NCI-H226 (cell line): ENCODE results near the gene HNRNPLL.

Experiments used
- DNase-seq: peaks from one replicate; pipeline ENCODE4 v3.0.0-alpha.2; 2015

The HNRNPLL gene

GRCh38 chr2:38591152-38591551 is 11.6 kb downstream of the HNRNPLL start:
- DNase-seq: no peak

DNA sequence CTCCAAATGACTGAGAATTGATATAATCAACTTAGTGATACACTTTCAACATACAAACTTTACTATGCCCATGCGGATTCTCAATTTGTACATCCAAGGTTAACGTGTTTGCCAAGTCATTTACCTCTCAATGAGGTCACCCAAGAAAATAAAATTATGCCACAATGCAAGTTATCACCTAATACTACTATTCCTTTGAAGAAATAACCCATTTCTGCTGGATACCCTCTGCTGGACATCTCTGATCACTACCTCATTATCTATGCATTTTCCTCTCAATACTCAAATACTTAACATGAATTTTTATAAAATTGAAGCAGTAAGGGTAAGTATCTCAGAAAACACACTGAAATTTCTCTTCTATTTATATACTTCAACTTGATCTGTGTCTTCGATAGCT is 12.7 kb downstream of the HNRNPLL start:
- no peak for DNase-seq

DNA sequence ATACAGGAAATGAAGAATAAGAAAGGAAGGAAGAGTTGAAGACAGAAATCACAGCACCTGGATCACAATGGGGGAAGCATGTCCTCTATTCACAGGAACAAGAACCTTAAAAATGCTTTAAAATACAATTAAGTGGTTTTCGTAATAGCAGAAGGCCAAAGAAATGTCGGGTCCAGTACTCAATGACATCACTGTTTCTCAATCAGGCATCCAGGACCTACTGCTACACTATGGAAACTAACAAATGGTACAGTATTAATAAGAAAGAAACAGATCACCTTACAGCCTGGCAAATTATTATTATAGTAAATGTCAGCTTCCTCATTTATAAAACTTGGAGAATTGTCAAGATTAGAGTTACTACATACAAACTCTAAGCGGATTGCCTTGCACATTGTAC is 15.8 kb downstream of the HNRNPLL start:
- DNase-seq: no peak

DNA sequence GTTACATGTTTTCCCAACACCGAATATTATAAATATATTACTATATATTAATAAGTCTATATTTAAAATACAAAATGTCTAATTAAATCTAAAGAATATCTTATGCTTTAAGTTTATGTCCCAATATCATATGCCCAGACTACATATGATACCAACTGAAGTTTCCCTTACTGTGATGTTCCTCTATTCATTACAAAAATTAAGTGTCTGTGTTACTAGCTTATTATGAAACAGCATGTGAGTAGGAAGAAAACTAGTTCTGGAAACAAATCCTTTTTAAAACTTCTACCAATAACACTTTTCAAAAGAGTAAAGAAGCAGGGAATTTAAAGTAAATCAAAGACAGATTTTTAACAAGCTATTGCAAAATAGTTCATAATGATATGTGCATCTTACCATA is 17.8 kb downstream of the HNRNPLL start:
- no peak for DNase-seq

DNA sequence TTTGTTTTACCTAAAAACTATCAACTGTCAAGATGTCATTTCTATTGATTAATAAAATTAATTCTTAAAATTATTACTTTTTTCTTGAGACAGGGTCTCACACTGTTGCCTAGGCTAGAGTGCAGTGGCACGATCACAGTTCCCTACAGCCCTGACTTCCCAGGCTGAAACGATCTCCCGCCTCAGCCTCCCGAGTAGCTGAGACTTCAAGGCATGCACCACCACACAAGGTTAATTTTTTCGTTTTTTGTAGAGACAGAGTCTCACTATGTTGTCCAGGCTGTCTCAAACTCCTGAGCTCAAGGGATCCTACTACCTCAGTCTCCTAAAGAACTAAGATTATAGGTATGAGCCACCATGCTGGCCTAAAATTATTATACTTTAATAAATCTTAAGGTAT is 18.7 kb downstream of the HNRNPLL start:
- DNase-seq: no peak

DNA sequence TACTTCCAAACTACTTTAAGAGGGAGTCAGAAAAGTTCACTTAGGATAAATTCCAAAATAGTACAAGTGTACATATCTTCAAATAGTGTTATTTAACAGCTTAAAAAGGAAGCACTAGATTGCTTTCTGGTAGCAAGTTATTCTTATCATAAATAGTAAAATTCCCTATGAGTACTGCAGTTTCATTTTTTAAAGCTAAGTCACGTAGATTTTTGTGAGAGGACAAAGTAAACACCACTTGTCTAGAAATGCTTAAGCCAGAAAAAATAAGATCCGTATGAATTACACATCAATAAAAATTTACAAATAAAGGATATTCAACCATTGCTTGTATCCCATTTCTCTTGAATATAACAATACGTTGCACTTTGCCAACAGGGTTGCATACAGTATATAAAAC is 19.2 kb downstream of the HNRNPLL start:
- no peak for DNase-seq

DNA sequence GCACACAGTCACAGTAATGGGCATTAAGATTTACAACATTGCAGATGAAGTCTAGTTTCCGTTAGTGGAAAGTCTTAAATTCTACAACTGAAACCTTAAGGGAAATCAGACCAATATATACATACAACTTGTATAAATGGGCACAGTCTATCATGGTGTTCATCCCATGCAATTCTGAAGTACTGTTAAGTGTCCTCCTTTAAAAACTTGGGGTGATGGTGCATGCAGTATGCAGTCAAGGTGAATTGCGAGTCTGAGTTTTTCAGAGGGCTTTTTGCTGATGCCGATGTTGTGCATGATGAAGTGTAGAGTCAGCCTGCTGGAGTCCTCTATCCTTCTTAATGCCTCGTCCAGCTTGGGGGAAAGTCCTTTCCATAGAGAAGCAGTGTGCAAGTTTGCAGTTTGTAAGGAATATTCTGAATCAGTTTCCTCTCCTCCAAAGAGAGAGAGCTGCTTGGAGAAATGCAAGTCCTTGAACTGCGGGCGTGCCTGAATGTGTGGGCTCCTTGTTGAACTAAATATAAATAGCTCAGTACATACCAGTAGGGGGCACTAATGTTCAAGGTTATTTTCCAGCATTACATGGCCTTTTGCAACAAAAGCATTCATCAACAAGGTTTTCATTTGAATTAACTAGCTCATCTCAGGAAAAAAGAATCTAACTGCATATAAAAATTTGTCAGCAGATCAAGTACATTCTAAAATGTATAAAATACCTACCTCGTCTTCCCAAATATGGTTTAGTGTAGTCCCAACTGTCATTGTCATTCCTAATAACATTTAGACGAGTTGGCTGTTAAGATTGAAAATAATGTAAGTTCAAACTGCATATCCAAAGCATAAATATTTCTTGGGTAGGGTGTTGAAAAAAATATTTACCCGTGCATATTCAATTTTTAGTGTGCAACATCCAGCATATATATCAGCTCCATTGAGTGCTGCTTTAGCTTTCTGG is 21.3 kb downstream of the HNRNPLL start:
- peak; percentile 25 for DNase-seq

GRCh38 chr2:38580115-38580636 is 22.6 kb downstream of the HNRNPLL start:
- DNase-seq: no peak

- DNase-seq: no peak
These were observed 23.9 kb downstream of the HNRNPLL start for GRCh38 chr2:38578832-38579231.

GRCh38 chr2:38574278-38574677 is 28.4 kb downstream of the HNRNPLL start:
- no peak for DNase-seq

- DNase-seq: peak; percentile 47
These were observed 30.6 kb downstream of the HNRNPLL start for GRCh38 chr2:38572167-38572566.

GRCh38 chr2:38571193-38571592 is 31.5 kb downstream of the HNRNPLL start:
- no peak for DNase-seq

GRCh38 chr2:38568724-38569436 is 33.8 kb downstream of the HNRNPLL start:
- DNase-seq: no peak

GRCh38 chr2:38565333-38565732 is 37.4 kb downstream of the HNRNPLL start:
- DNase-seq: no peak

- DNase-seq: no peak
These were observed 41.0 kb downstream of the HNRNPLL start for GRCh38 chr2:38561691-38562090.

DNA sequence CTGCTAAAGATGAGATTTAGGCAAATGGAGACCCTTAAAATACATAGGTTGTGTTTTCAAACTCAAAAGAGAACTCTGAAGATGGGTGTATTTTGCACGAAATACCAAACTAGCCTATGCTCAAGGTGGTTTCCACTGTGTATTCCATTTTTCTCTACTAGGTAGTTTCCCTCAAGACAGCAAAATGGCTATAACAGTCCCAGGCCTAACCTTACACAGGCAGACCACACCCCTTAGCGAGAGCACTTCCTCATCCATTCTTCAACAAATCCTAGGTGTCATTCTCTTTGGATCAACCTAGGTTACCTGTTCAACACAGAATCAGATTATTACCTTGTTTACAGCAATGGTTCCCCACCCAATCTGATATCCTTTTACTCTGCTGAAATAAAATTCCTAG is 42.6 kb downstream of the HNRNPLL start:
- no peak for DNase-seq

DNA sequence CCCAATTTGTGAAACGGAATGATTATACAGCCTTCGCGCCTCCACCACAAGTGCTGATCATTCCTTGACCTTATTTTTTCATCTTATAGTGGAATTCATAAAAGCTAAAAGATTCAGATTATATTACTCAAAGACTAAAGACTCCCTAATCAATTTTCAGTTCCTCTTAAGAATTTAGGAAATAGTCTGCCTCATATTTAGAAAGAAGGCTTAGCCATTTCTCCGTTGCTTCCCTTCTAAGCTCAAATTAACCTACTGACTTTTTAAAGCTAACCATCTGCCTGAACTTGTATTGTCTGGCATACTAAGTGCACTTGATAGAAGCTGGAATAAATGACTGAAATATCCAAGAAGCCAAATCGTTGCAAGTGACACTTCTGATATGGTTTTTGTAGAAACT is 44.7 kb downstream of the HNRNPLL start:
- DNase-seq: no peak

DNA sequence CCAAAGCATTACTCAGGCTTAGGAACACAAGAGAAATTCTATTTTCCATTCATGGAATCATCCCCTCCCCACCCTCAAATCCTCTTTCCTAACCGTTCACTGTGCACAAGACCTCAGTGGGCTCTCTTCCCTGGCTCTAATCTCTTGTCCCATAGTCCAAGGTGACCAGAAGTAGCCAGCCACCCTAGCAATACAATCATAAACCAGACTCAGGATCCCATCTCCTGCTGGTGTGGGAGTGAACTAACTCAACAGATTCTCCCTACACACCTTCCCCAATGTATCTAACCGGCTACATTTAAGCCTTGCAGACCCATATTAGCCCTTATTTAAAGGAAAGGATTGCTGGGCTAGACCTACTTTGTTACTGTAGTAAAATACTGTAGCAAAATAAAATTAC is 45.5 kb downstream of the HNRNPLL start:
- DNase-seq: no peak

- no peak for DNase-seq
These were observed 46.5 kb downstream of the HNRNPLL start for GRCh38 chr2:38556006-38556801.

DNA sequence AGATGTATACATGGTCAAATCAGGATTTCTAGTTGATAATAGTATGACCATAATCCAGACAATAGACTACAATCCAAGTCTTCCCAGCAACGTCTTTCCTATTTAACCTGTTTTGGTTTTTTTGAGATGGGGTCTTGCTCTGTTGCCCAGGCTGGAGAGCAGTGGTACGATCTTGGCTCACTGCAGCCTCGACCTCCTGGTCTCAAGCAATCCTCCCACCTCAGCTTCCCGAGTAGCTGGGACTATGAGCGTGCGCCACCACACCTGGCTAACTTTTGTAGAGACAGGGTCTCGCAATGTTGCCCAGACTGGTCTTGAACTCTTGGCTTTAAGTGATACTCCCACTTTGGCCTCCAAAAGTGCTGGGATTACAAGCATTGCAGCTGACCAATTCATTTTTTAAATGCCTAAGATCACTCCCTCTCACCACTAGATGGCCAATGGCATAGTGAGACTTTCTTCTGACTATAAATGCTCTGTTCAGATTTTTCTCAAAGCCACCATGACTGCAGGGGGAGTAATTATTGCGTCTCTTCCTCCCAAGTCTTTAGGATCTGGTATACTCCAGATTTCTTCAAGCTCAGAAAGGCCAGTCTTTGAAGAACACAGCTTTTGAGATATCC is 47.6 kb downstream of the HNRNPLL start:
- DNase-seq: no peak

DNA sequence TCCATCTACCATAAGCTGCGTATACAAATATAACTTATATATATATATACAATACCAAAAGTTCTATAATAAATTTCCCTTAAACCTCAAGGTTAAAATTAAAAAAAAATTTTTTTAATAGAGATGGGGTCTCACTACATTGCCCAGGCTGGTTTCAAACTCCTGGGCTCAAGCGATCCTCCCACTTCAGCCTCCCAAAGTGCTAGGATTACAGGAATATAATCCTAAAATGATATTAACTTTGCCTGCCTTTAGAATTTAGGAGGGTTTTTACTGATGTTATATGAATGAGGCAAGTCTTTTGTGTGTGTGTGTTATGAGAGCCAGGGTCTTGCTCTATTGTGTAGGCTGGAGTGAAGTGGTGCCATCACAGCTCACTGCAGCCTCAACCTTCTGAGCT is 49.2 kb downstream of the HNRNPLL start:
- DNase-seq: no peak

GRCh38 chr2:38552259-38552658 is 50.5 kb downstream of the HNRNPLL start:
- no peak for DNase-seq

DNA sequence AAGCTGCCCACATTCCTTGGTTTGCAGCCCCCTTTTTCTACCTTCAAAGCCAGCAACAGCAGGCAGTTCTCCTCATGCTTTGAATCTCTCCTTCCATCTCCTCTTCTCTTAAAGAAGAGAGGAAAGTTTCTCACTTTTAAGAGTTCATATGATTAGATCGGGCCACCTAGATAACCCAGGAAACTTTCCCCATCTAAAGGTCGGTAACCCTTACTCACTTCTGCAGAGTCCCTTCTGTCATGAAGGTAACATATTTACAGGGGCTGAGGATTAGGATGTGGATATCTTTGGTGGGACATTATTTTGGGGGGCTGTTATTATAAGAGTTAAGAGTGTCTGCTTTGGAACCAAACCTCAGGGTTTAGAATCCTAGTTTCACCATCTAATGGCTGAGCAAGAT is 51.0 kb downstream of the HNRNPLL start:
- DNase-seq: no peak
